Stimulated activated CD4-positive, alpha-beta T cell treated with anti-CD3 and anti-CD28 coated beads, Interleukin-1b, Interleukin-23, amount 100 ng/mL, for 48 hours (primary cell): ENCODE data around the gene TMEM9.
A peak's percentile ranks its signal among the peaks of the same experiment; 100 is the strongest.

ENCODE experiments used
- DNase-seq: peaks from one replicate; pipeline ENCODE4 v3.0.0-alpha.2; 2020

Gene TMEM9

GRCh38 chr1:201126463-201126831 lies 27.8 kb downstream of the TMEM9 start:
- DNase-seq: no peak

GRCh38 chr1:201125800-201126199 lies 28.5 kb downstream of the TMEM9 start:
- no peak for DNase-seq

- DNase-seq: no peak
Measured at GRCh38 chr1:201125019-201125418, 29.3 kb downstream of the TMEM9 start.

- no peak for DNase-seq
Measured at GRCh38 chr1:201123866-201124265, 30.4 kb downstream of the TMEM9 start.

GRCh38 chr1:201122321-201122957 lies 31.8 kb downstream of the TMEM9 start:
- no peak for DNase-seq

GRCh38 chr1:201119206-201120197 lies 34.8 kb downstream of the TMEM9 start:
- peak; percentile 59 for DNase-seq

- DNase-seq: no peak
Measured at GRCh38 chr1:201116091-201116490, 38.2 kb downstream of the TMEM9 start.

GRCh38 chr1:201115390-201115937 lies 38.8 kb downstream of the TMEM9 start:
- no peak for DNase-seq

GRCh38 chr1:201114245-201115131 lies 39.8 kb downstream of the TMEM9 start:
- DNase-seq: peak; percentile 79

- no peak for DNase-seq
Measured at GRCh38 chr1:201113451-201114244, 40.6 kb downstream of the TMEM9 start.

GRCh38 chr1:201112926-201113325 lies 41.3 kb downstream of the TMEM9 start:
- DNase-seq: no peak

GRCh38 chr1:201112173-201112731 lies 42.0 kb downstream of the TMEM9 start, which contains the start of gene CACNA1S:
Gene CACNA1S, minus strand, starts transcription at chr1:201112426. Its CDS starts 87 bp downstream, at chr1:201112339.
- no peak for DNase-seq

GRCh38 chr1:201111672-201112071 lies 42.6 kb downstream of the TMEM9 start:
- no peak for DNase-seq

GRCh38 chr1:201111156-201111555 lies 43.1 kb downstream of the TMEM9 start:
- no peak for DNase-seq

GRCh38 chr1:201110616-201111015 lies 43.7 kb downstream of the TMEM9 start:
- no peak for DNase-seq

GRCh38 chr1:201110138-201110537 lies 44.1 kb downstream of the TMEM9 start:
- DNase-seq: no peak

GRCh38 chr1:201109651-201110050 lies 44.6 kb downstream of the TMEM9 start:
- no peak for DNase-seq

- no peak for DNase-seq
Measured at GRCh38 chr1:201108614-201109013, 45.7 kb downstream of the TMEM9 start.

GRCh38 chr1:201105688-201106087 lies 48.6 kb downstream of the TMEM9 start:
- DNase-seq: no peak

- no peak for DNase-seq
Measured at GRCh38 chr1:201104141-201104540, 50.1 kb downstream of the TMEM9 start.

- DNase-seq: no peak
Measured at GRCh38 chr1:201103666-201104065, 50.6 kb downstream of the TMEM9 start.
